ENCODE results near the gene PCNX1.
"Not testable (repeated sequence)": the region's sequence is repeated elsewhere in the genome, so short reads cannot be mapped to it uniquely, and the experiment has no call there.

PCNX1 gene

DNA sequence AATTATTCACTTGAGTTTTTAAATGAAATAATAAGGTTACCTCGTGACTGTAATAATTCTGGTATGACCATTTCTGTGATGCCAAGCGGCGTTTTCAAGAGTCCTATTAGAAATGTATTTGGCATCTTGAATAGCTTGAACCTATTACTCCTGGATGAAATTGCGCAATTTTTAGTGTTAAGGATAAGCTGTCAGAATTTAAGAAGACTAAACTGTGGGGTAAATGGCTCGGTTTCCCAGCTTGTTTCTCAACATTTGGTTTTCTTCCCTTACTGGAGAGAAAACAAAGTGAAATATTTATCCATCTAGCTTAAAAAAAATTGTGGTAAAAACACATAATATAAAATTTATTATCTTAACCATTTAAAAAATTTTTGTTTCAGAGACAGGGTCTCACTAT, 26.8 kb downstream of the PCNX1 start:
- no peak for DNase-seq (ENCODE audit: extremely low read depth, low read depth)
- TF ChIP-seq, protein P1, sequence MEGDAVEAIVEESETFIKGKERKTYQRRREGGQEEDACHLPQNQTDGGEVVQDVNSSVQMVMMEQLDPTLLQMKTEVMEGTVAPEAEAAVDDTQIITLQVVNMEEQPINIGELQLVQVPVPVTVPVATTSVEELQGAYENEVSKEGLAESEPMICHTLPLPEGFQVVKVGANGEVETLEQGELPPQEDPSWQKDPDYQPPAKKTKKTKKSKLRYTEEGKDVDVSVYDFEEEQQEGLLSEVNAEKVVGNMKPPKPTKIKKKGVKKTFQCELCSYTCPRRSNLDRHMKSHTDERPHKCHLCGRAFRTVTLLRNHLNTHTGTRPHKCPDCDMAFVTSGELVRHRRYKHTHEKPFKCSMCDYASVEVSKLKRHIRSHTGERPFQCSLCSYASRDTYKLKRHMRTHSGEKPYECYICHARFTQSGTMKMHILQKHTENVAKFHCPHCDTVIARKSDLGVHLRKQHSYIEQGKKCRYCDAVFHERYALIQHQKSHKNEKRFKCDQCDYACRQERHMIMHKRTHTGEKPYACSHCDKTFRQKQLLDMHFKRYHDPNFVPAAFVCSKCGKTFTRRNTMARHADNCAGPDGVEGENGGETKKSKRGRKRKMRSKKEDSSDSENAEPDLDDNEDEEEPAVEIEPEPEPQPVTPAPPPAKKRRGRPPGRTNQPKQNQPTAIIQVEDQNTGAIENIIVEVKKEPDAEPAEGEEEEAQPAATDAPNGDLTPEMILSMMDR (IDR thresholded peaks at IDR 0.05; ENCODE audit: low read depth, low read length): no peak

DNA sequence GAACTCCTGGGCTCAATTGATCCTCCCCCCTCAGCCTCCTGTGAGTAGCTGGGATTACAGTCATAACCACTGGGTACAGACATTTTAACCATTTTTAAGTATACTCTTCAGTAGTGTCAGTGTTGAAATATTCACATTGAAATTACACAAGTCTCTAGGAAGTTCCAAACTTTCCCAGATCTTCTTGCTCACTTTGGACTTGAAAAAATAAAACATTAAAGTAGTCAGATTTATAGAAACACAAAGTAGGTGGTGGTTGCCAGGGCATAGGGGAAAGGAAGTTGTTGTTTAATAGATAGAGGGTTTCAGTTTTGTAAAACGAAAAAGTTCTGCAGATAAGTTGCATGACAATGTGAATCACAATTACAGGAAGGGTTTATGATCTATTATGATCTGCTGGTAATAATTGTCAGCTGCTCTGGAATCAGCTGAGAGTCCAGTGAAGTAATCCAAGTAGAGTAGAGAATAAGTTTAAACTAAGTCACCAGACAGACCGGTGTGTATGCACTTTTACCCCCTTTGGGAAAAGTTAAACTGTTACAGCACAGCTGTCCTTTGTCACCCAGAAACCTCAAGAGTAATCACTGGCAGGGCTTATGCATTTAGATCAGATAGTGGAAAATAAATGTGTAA, 27.4 kb downstream of the PCNX1 start:
- peak; percentile 5 for DNase-seq (ENCODE audit: extremely low read depth, low read depth)

DNA sequence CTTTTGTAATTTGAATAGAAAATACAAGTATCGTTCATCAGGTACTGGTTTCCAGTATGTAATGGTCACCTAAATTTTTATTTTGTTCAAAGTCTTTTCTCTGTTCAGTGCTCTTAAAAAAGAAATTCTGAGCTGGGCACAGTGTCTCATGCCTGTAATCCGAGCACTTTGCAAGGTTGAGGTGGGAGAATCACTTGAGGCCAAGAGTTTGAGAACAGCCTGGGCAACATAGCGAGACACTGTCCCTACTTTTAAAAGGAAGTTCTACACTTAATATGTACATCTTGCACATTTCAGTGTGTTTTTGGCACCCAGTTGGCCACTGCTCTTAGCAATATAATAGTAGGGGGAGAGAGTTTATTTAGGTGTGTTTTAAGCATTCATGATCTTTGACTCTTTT, 27.9 kb downstream of the PCNX1 start:
- TF ChIP-seq, protein P1 (IDR thresholded peaks at IDR 0.05; ENCODE audit: low read depth, low read length): no peak
- DNase-seq (ENCODE audit: extremely low read depth, low read depth): no peak

More for the DNA sequence above, 27.4 kb downstream of the PCNX1 start:
- TF ChIP-seq, protein P1 (IDR thresholded peaks at IDR 0.05; ENCODE audit: low read depth, low read length): no peak

DNA sequence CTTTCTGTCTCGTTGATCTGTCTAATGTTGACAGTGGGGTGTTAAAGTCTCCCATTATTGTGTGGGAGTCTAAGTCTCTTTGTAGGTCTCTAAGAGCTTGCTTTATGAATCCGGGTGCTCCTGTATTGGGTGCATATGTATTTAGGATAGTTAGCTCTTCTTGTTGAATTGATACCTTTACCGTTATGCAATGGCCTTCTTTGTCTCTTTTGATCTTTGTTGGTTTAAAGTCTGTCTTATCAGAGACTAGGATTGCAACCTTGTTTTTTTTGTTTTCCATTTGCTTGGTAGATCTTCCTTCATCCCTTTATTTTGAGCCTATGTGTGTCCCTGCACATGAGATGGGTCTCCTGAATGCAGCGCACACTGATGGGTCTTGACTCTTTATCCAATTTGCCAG, 32.4 kb downstream of the PCNX1 start:
- not testable (repeated sequence) for DNase-seq (ENCODE audit: extremely low read depth, low read depth)

DNA sequence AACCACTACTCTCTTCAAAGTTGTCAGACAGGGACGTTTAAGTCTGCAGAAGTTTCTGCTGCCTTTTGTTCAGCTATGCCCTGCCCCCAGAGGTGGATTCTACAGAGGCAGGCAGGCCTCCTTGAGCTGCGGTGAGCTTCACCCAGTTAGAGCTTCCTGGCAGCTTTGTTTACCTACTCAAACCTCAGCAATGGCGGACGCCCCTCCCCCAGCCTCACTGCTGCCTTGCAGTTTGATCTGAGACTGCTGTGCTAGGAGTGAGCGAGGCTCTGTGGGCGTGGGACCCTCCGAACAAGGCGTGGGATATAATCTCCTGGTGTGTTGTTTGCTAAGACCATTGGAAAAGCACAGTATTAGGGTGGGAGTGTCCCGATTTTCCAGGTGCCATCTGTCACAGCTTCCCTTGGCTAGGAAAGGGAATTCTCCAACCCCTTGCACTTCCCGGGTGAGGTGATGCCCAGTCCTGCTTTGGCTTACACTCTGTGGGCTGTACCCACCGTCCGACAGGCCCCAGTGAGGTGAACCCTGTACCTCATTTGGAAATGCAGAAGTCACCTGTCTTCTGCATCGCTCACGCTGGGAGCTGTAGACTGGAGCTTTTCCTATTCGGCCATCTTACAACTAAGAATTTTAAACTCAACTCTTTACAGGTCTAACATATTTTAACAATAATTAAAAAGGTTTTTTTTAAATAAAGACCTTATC, 34.5 kb downstream of the PCNX1 start:
- DNase-seq (ENCODE audit: extremely low read depth, low read depth): not testable (repeated sequence)

DNA sequence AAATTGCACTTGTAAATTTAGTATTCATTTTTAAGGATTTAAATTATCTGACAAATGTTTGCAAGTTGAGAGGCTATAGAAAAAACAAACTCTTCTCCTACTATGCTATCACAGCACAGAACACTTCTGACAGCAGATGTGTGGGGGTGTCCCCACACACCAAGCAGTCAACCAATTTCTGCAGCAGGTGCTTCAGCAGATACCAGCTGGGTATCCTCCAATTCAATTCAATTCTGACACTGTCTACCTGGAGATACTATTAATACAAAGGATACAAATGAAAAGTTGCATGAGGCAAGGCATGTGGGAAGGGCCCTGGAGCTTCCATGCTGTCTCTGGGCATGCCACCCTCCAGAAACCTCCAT, 35.1 kb downstream of the PCNX1 start:
- TF ChIP-seq, protein P1 (IDR thresholded peaks at IDR 0.05; ENCODE audit: low read depth, low read length): no peak
- no peak for DNase-seq (ENCODE audit: extremely low read depth, low read depth)

DNA sequence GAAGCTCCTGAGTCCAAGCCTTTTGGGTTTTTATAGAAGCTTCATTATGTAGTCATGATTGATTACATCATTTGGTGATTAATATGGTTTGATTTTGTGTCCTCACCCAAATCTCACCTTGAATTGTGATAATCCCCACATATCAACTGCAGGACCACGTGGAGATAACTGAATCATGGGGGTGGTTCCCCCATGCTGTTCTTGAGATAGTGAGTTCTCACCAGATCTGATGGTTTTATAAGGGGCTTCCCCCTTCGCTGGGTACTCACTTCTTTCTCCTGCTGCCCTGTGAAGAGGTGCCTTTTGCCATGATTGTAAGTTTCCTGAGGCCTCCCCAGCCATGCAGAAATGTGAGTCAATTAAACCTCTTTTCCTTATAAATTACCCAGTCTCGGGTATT, 35.5 kb downstream of the PCNX1 start:
- not testable (repeated sequence) for DNase-seq (ENCODE audit: extremely low read depth, low read depth)

DNA sequence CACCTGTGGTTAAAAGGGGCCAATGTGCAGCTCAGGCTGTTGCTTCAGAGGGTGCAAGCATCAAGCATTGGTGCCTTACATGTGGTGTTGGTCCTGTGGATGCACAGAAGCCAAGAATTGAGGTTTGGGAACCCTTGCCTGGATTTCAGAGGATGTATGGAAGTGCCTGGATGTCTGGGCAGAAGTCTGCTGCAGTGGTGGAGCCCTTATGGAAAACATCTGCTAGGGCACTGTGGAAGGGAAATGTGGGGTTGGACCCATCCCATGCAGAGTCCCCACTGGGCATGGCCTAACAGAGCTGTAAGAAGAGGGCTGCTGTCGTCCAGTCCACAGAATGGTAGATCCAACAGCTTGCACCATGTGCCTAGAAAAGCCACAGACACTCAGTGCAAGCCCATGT, 36.6 kb downstream of the PCNX1 start:
- no peak for DNase-seq (ENCODE audit: extremely low read depth, low read depth)
- TF ChIP-seq, protein P1 (IDR thresholded peaks at IDR 0.05; ENCODE audit: low read depth, low read length): no peak

DNA sequence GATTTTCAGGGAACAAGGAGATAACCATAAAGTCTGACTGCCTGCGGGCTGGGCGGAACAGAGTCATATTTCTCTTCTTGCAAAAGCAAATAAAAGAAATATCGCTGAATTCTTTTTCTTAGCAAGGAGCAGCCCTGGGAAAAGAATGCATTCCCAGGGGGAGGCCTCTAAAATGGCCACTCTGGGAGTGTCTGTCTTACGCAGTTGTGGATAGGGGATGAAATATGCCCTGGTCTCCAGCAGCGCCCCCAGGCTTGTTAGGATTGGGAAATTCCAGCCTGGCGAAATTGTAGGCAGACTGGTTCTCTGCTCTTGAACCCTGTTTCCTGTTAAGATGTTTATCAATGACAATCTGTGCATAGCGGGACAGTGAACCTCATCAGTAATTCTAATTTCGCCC, 40.5 kb downstream of the PCNX1 start:
- TF ChIP-seq, protein P1 (IDR thresholded peaks at IDR 0.05; ENCODE audit: low read depth, low read length): no peak
- no peak for DNase-seq (ENCODE audit: extremely low read depth, low read depth)

Measured in AG09319 (cell line).